ENCODE data around the gene DHRS12. TPM values are rescaled to one million over a fixed set of nuclear protein-coding genes. Genes with fewer than 3 reads are reported as not detected.

DHRS12 gene
- total RNA-seq, 1 donor from 2014 or later = 11.3 TPM

GRCh38 chr13:51799261-51799660 is 4.7 kb downstream of the DHRS12 start:
- TF ChIP-seq CTCF (conservative IDR thresholded peaks at IDR 0.05) = no peak
- H3K4me1 Mint-ChIP-seq (ENCODE audit: unreplicated experiment) = peaks cover 23% of the 10 kb centered on the region

GRCh38 chr13:51797664-51798488 is 6.1 kb downstream of the DHRS12 start:
- Mint-ChIP-seq H3K36me3 (no peaks in the 10 kb centered on the region), H3K9me3 (no peaks in the 10 kb centered on the region), H3K27ac (peak overlapping the region; percentile 81), H3K27me3 (no peaks in the 10 kb centered on the region), H3K4me3 (no peak overlapping the region), H3K4me1 (ENCODE audit: unreplicated experiment) (peaks cover 19% of the 10 kb centered on the region)
- TF ChIP-seq CTCF (conservative IDR thresholded peaks at IDR 0.05) = peak; percentile 72
- DNase-seq (ENCODE audit: extremely low spot score, unreplicated experiment) = no peak

More at GRCh38 chr13:51799261-51799660, 4.7 kb downstream of the DHRS12 start:
- H3K9me3 Mint-ChIP-seq = no peaks in the 10 kb centered on the region
- DNase-seq (ENCODE audit: extremely low spot score, unreplicated experiment) = no peak
- H3K4me3 Mint-ChIP-seq = no peak overlapping the region
- no peaks in the 10 kb centered on the region for H3K36me3 Mint-ChIP-seq
- H3K27ac Mint-ChIP-seq = no peak overlapping the region
- H3K27me3 Mint-ChIP-seq = no peaks in the 10 kb centered on the region

GRCh38 chr13:51796546-51796945 is 7.4 kb downstream of the DHRS12 start:
- no peaks in the 10 kb centered on the region for H3K27me3 Mint-ChIP-seq
- H3K4me3 Mint-ChIP-seq = no peak overlapping the region
- DNase-seq (ENCODE audit: extremely low spot score, unreplicated experiment) = no peak
- H3K27ac Mint-ChIP-seq = no peak overlapping the region
- peaks cover 8% of the 10 kb centered on the region for H3K4me1 Mint-ChIP-seq (ENCODE audit: unreplicated experiment)
- H3K36me3 Mint-ChIP-seq = no peaks in the 10 kb centered on the region
- H3K9me3 Mint-ChIP-seq = no peaks in the 10 kb centered on the region
- TF ChIP-seq CTCF (conservative IDR thresholded peaks at IDR 0.05) = no peak

- no peak overlapping the region for H3K27ac Mint-ChIP-seq
- H3K36me3 Mint-ChIP-seq = peaks cover 4% of the 10 kb centered on the region
- no peak for TF ChIP-seq CTCF (conservative IDR thresholded peaks at IDR 0.05)
- peaks cover 5% of the 10 kb centered on the region for H3K4me1 Mint-ChIP-seq (ENCODE audit: unreplicated experiment)
- DNase-seq (ENCODE audit: extremely low spot score, unreplicated experiment) = no peak
- H3K4me3 Mint-ChIP-seq = no peak overlapping the region
- H3K9me3 Mint-ChIP-seq = no peaks in the 10 kb centered on the region
- H3K27me3 Mint-ChIP-seq = no peaks in the 10 kb centered on the region
Observed at GRCh38 chr13:51795419-51795818, 8.5 kb downstream of the DHRS12 start.

- H3K27me3 Mint-ChIP-seq = no peaks in the 10 kb centered on the region
- no peak for TF ChIP-seq CTCF (conservative IDR thresholded peaks at IDR 0.05)
- DNase-seq (ENCODE audit: extremely low spot score, unreplicated experiment) = no peak
- no peak overlapping the region for H3K27ac Mint-ChIP-seq
- no peak overlapping the region for H3K4me3 Mint-ChIP-seq
- peaks cover 4% of the 10 kb centered on the region for H3K36me3 Mint-ChIP-seq
- H3K4me1 Mint-ChIP-seq (ENCODE audit: unreplicated experiment) = peaks cover 5% of the 10 kb centered on the region
- no peaks in the 10 kb centered on the region for H3K9me3 Mint-ChIP-seq
Observed at GRCh38 chr13:51794964-51795363, 9.0 kb downstream of the DHRS12 start.
